Gastroesophageal sphincter (tissue), 4 donors: ENCODE results near the gene OR6C1. TPM values are rescaled to one million over a fixed set of nuclear protein-coding genes. Genes with fewer than 3 reads are reported as not detected.
"Not testable (repeated sequence)": the region's sequence is repeated elsewhere in the genome, so short reads cannot be mapped to it uniquely, and the experiment has no call there.

Experiments
- ATAC-seq: fragments of 150-250 bp; one replicate; pipeline ENCODE4 v1.9.1; 2016; ENCODE audit warnings: mild to moderate bottlenecking, moderate library complexity
- H3K27ac ChIP-seq, 4 donors: fragments of 200-600 bp; sonication (generic) in 3 of 4; 1 replicate in 3 of 4; 2 replicates in 1 of 4; pipeline ENCODE4 v1.5.1; 2016 to 2019
- H3K27me3 ChIP-seq: fragments of 200-600 bp; sonication (generic); one replicate; pipeline ENCODE4 v1.5.1; 2019
- H3K36me3 ChIP-seq, 2 donors: fragments of 200-600 bp; sonication (generic); one replicate each; pipeline ENCODE4 v1.5.1; 2019; ENCODE audit warnings: control low read depth in 1 of 2
- H3K4me1 ChIP-seq, 3 donors: fragments of 200-600 bp; sonication (generic); 1 replicate in 2 of 3; 2 replicates in 1 of 3; pipeline ENCODE4 v1.5.1; 2016 to 2019; ENCODE audit warnings: control low read depth in 2 of 3
- H3K4me3 ChIP-seq, 2 donors: fragments of 200-600 bp; sonication (generic); one replicate each; pipeline ENCODE4 v1.5.1; 2019; ENCODE audit warnings: mild to moderate bottlenecking in 1 of 2, moderate library complexity in 1 of 2
- H3K9me3 ChIP-seq, 3 donors: fragments of 200-600 bp; sonication (generic); one replicate each; pipeline ENCODE4 v1.5.1; 2017 to 2019; ENCODE audit warnings: control low read depth in 2 of 3
- CTCF ChIP-seq, 4 experiments: fragments of 200-600 bp in 2 of 4; fragments of 450-650 bp in 2 of 4; sonication (generic) in 1 of 4; IDR thresholded peaks; one replicate each; pipeline ENCODE4 v1.5.1; 2017 to 2019; ENCODE audit warnings: antibody characterized with exemption in 4 of 4, mild to moderate bottlenecking in 2 of 4, moderate library complexity in 2 of 4
- EP300 ChIP-seq: sonication (generic); formaldehyde crosslinking; IDR thresholded peaks from one replicate; pipeline ENCODE4 v1.6.1; 2017; ENCODE audit warnings: antibody characterized with exemption, mild to moderate bottlenecking
- POLR2A ChIP-seq, 2 donors: fragments of 450-650 bp; IDR thresholded peaks; one replicate each; pipeline ENCODE4 v1.6.1; 2017; ENCODE audit warnings: antibody characterized with exemption in 2 of 2, mild to moderate bottlenecking in 2 of 2, moderate library complexity in 1 of 2
- POLR2AphosphoS5 ChIP-seq: sonication (generic); formaldehyde crosslinking; IDR thresholded peaks from one replicate; pipeline ENCODE4 v1.6.1; 2017; ENCODE audit warnings: antibody characterized with exemption
- WGBS, 2 donors: methylation state at CpG; one replicate each; pipeline ENCODE4 v1.1.5; 2018; ENCODE audit warnings: low coverage in 1 of 2; 5-methylcytosine and 5-hydroxymethylcytosine counted together
- total RNA-seq, 4 donors: library from RNA; depleted of rRNA; stranded (reverse); fragments of >200 nt; gene quantifications; one replicate each; pipeline ENCODE4 v1.1.0, GENCODE V29; 2016

Gene OR6C1
- total RNA-seq, 4 donors from 2014 or later = not detected

GRCh38 chr12:55330446-55330845 is 16.3 kb downstream of the OR6C1 start, which contains the start of gene OR6C3:
Gene OR6C3 (plus strand): TSS chr12:55330746. CDS start chr12:55331701, 955 bp downstream.
- Histone ChIP-seq H3K27ac (no peak within 1 kb of the TSS), H3K27me3 (no peaks in the 10 kb centered on the region), H3K36me3 (no peaks in the 10 kb centered on the region), H3K4me1 (no peaks in the 10 kb centered on the region), H3K9me3 (no peaks in the 10 kb centered on the region), H3K4me3 (no peak within 1 kb of the TSS)
- ATAC-seq = no peak
- 86 to 100% methylated on average over 1 of the region's 1 CpG for WGBS, 2 donors
- TF ChIP-seq POLR2AphosphoS5 (no peak), CTCF (IDR thresholded peaks at IDR 0.05) (no peak), POLR2A (IDR thresholded peaks at IDR 0.05) (no peak), EP300 (no peak)

- Histone ChIP-seq H3K9me3 (no peaks in the 10 kb centered on the region), H3K27me3 (no peaks in the 10 kb centered on the region), H3K27ac (no peak overlapping the region), H3K36me3 (no peaks in the 10 kb centered on the region), H3K4me3 (no peak overlapping the region), H3K4me1 (no peaks in the 10 kb centered on the region)
- 86 to 87% methylated on average over 10 of the region's 10 CpGs for WGBS, 2 donors
- ATAC-seq = no peak
- TF ChIP-seq POLR2AphosphoS5 = no peak
These were observed 21.9 kb downstream of the OR6C1 start for GRCh38 chr12:55336002-55336401.

GRCh38 chr12:55355338-55355737 is 41.2 kb downstream of the OR6C1 start:
- peaks cover 0 to 12% (median 0%) of the 10 kb centered on the region in 3 donors for H3K9me3 ChIP-seq
- not testable (repeated sequence) for H3K27ac ChIP-seq, H3K4me1 ChIP-seq, ATAC-seq, H3K27me3 ChIP-seq, H3K4me3 ChIP-seq, H3K36me3 ChIP-seq
- WGBS, 2 donors = 71% methylated on average over 1 of the region's 4 CpGs; no CpG with 5 or more reads in 1 of the 2 donors

GRCh38 chr12:55362675-55363074 is 48.5 kb downstream of the OR6C1 start, which contains the start of gene OR6C75:
Gene OR6C75 (plus strand): TSS chr12:55362975. CDS start chr12:55365111, 2,136 bp downstream.
- H3K4me3 ChIP-seq = no peak within 1 kb of the TSS
- H3K36me3 ChIP-seq = no peaks in the 10 kb centered on the region
- H3K9me3 ChIP-seq = peaks cover 0 to 5% (median 0%) of the 10 kb centered on the region in 3 donors
- TF ChIP-seq POLR2AphosphoS5 = no peak
- TF ChIP-seq EP300 = no peak
- TF ChIP-seq POLR2A (IDR thresholded peaks at IDR 0.05) = no peak
- no peak for TF ChIP-seq CTCF (IDR thresholded peaks at IDR 0.05)
- H3K4me1 ChIP-seq = no peaks in the 10 kb centered on the region
- ATAC-seq = no peak
- WGBS, 2 donors = 78 to 80% methylated on average over 3 to 4 of the region's 4 CpGs
- no peaks in the 10 kb centered on the region for H3K27me3 ChIP-seq
- no peak within 1 kb of the TSS for H3K27ac ChIP-seq

- 45 to 61% methylated on average over 2 to 3 of the region's 3 CpGs for WGBS, 2 donors
- TF ChIP-seq POLR2A (IDR thresholded peaks at IDR 0.05) (no peak), CTCF (IDR thresholded peaks at IDR 0.05) (no peak), EP300 (no peak), POLR2AphosphoS5 (no peak)
- no peak overlapping the region for H3K4me3 ChIP-seq
- no peaks in the 10 kb centered on the region for H3K9me3 ChIP-seq
- no peaks in the 10 kb centered on the region for H3K36me3 ChIP-seq
- H3K4me1 ChIP-seq = no peaks in the 10 kb centered on the region
- no peak for ATAC-seq
- no peaks in the 10 kb centered on the region for H3K27me3 ChIP-seq
- H3K27ac ChIP-seq = no peak overlapping the region
These were observed 50.9 kb downstream of the OR6C1 start for GRCh38 chr12:55365086-55365485.

Other genes with a start within 250 kb of the OR6C1 start
- not detected for gene OR9K2, start 187.9 kb upstream of the OR6C1 start, total RNA-seq
- not detected for gene OR10A7, start 93.3 kb upstream of the OR6C1 start, total RNA-seq
- gene OR6C74, start 69.7 kb upstream of the OR6C1 start, total RNA-seq = not detected
- not detected for gene OR6C6, start 17.8 kb upstream of the OR6C1 start, total RNA-seq
- gene OR6C3, start 16.4 kb downstream of the OR6C1 start, total RNA-seq = not detected
- gene OR6C75, start 48.6 kb downstream of the OR6C1 start, total RNA-seq = not detected
- gene OR6C65, start 86.2 kb downstream of the OR6C1 start, total RNA-seq = not detected
- not detected for gene OR6C76, start 111.9 kb downstream of the OR6C1 start, total RNA-seq
- gene OR6C2, start 129.7 kb downstream of the OR6C1 start, total RNA-seq = not detected
- not detected for gene OR6C70, start 155.8 kb downstream of the OR6C1 start, total RNA-seq
- gene OR6C68, start 178.0 kb downstream of the OR6C1 start, total RNA-seq = not detected
- gene OR6C4, start 235.3 kb downstream of the OR6C1 start, total RNA-seq = not detected